ENCODE measurements around the gene OLFML2A.

- TF ChIP-seq CTCF (IDR thresholded peaks at IDR 0.05; ENCODE audit: poor library complexity, severe bottlenecking) (no peak), EZH2 (IDR thresholded peaks at IDR 0.05; ENCODE audit: borderline replicate concordance, insufficient read depth, low read length, poor library complexity, severe bottlenecking) (no peak)
These were observed 12.6 kb downstream of the OLFML2A start for GRCh38 chr9:124789531-124789930.

Measured in neural cell (in vitro differentiated cells).